Activated CD4-positive, alpha-beta T cell treated with anti-CD3 and anti-CD28 coated beads, Interleukin-2, amount 10 ng/mL, durations not matched to agents 24 days and 14 days (primary cell): ENCODE data around the gene GGN. TPM values are rescaled to one million over a fixed set of nuclear protein-coding genes. Genes with fewer than 3 reads are reported as not detected.
"Not testable (repeated sequence)": the region's sequence is repeated elsewhere in the genome, so short reads cannot be mapped to it uniquely, and the experiment has no call there.

Source experiments
- DNase-seq: peaks from one replicate; pipeline ENCODE4 v3.0.0; 2022
- H3K27ac Mint-ChIP-seq: one replicate; pipeline ENCODE4 v1.8.0; 2022; ENCODE audit warnings: mild to moderate bottlenecking, mixed read lengths
- H3K27me3 Mint-ChIP-seq: one replicate; pipeline ENCODE4 v1.8.0; 2022; ENCODE audit warnings: mixed read lengths
- H3K36me3 Mint-ChIP-seq: one replicate; pipeline ENCODE4 v1.8.0; 2022; ENCODE audit warnings: low read depth, mild to moderate bottlenecking, mixed read lengths
- H3K4me1 Mint-ChIP-seq: one replicate; pipeline ENCODE4 v1.8.0; 2021; ENCODE audit warnings: mixed read lengths
- H3K4me3 Mint-ChIP-seq: one replicate; pipeline ENCODE4 v1.8.0; 2022; ENCODE audit warnings: mild to moderate bottlenecking, moderate library complexity, mixed read lengths
- H3K9me3 Mint-ChIP-seq: one replicate; pipeline ENCODE4 v1.8.0; 2021; ENCODE audit warnings: mixed read lengths
- intact Hi-C: fragments of 100-400 bp; cut with micrococcal nuclease; formaldehyde crosslinking; loops from one replicate; pipeline ENCODE4 v1.15.1; 2023
- total RNA-seq: library from RNA; stranded (reverse); gene quantifications from 2 replicates; pipeline ENCODE4 v1.2.3, GENCODE V29; 2022

The GGN gene, protein sequence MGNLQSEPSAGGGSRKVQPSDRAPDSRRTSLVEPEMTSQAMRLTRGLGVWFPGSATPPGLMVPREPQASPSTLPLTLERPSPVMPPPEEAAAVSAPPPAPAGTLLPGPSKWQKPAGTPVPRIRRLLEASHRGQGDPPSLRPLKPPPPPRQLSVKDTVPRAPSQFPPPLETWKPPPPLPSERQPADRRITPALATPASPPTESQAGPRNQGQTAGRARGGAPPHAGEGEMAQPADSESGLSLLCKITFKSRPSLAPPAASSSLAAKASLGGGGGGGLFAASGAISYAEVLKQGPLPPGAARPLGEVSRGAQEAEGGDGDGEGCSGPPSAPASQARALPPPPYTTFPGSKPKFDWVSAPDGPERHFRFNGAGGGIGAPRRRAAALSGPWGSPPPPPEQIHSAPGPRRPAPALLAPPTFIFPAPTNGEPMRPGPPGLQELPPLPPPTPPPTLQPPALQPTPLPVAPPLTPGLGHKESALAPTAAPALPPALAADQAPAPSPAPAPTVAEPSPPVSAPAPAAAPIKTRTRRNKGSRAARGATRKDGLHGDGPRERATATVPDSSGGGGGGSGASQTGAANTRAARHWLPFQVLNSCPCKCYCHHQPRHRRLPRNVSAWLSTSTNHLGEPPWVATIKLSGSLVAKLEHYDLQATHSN
- 0.47 and 1.0 TPM in 2 replicates for total RNA-seq

- H3K36me3 Mint-ChIP-seq = peaks cover 23% of the 10 kb centered on the region
- H3K9me3 Mint-ChIP-seq = no peaks in the 10 kb centered on the region
- peak; percentile 94 for DNase-seq
- intact Hi-C loops = loop anchor here (1.0 kb wide), 2 partner anchors 13 to 51 kb away; partner anchors contain the start of gene PSMD8
- peaks cover 23% of the 10 kb centered on the region for H3K27me3 Mint-ChIP-seq
- H3K27ac Mint-ChIP-seq = peak within 1 kb of the TSS; percentile 72
- H3K4me3 Mint-ChIP-seq = peak within 1 kb of the TSS; percentile 90
- H3K4me1 Mint-ChIP-seq = peaks cover 17% of the 10 kb centered on the region
These were observed at the start of gene GGN for GRCh38 chr19:38387550-38388348. Gene GGN, minus strand, starts transcription at chr19:38388034. Its CDS starts 773 bp downstream, at chr19:38387261.

- Mint-ChIP-seq H3K4me3 (no peak overlapping the region), H3K4me1 (peaks cover 12% of the 10 kb centered on the region), H3K27me3 (peaks cover 13% of the 10 kb centered on the region), H3K36me3 (no peaks in the 10 kb centered on the region), H3K27ac (no peak overlapping the region), H3K9me3 (no peaks in the 10 kb centered on the region)
- intact Hi-C loops = no loop called here
- no peak for DNase-seq
These were observed 49.5 kb upstream of the GGN start for GRCh38 chr19:38437295-38437694.

DNA sequence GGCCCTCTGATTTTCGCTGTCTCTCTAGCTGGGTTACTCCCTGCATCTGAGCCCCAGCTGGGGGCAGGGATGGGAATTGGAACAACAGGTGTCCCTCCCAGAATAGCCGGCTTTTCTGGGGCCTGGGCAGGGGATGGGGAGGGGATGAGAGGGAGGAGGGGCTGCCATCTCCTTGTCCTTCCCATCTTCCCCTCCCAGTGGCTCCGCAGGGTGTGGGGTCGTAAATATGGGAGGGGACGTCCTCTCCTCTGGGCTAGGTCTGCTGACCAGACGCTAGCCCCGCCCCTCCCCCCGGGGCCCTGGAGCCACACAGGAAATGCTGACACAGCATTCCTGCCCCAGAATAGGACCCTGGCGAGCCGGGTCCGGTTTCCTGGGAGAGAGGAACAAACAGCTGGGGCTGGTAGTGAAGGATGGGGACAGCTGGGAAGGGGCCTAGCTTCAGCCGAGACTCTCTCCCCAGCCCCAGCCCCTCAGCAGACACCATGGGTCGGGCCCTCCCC lies 46.8 kb upstream of the GGN start:
- Mint-ChIP-seq H3K36me3 (no peaks in the 10 kb centered on the region), H3K27me3 (peaks cover 15% of the 10 kb centered on the region), H3K9me3 (no peaks in the 10 kb centered on the region), H3K4me3 (peak overlapping the region; percentile 53), H3K4me1 (peaks cover 13% of the 10 kb centered on the region), H3K27ac (peak overlapping the region; percentile 74)
- DNase-seq = no peak
- intact Hi-C loops = no loop called here

GRCh38 chr19:38433268-38433733 lies 45.5 kb upstream of the GGN start, which contains the start of gene RYR1:
Gene RYR1, plus strand, starts transcription at chr19:38433691. Its CDS starts 139 bp downstream, at chr19:38433830.
- H3K27ac Mint-ChIP-seq = peak within 1 kb of the TSS; percentile 74
- intact Hi-C loops = no loop called here
- H3K4me1 Mint-ChIP-seq = peaks cover 21% of the 10 kb centered on the region
- peak within 1 kb of the TSS; percentile 53 for H3K4me3 Mint-ChIP-seq
- no peaks in the 10 kb centered on the region for H3K9me3 Mint-ChIP-seq
- peak; percentile 87 for DNase-seq
- peaks cover 15% of the 10 kb centered on the region for H3K27me3 Mint-ChIP-seq
- H3K36me3 Mint-ChIP-seq = no peaks in the 10 kb centered on the region

DNA sequence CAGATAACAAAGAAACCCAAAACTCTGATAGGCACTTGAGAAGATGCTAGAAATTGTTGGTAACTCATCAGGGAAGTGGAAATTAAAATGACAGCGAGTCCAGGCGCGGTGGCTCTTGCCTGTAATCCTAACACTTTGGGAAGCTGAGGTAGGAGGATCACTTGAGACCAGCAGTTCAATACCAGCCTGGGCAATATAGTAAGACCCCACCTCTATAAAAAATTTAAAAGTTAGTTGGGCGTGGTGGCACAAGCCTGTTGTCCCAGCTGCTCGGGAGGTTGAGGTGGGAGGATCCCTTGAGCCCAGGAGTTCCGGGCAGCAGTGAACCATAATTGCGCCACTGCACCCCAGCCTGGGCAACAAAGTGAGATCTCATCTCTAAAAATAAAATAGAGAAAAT lies 43.1 kb upstream of the GGN start:
- Mint-ChIP-seq H3K27me3 (peaks cover 12% of the 10 kb centered on the region), H3K4me1 (peaks cover 34% of the 10 kb centered on the region), H3K4me3 (no peak overlapping the region), H3K36me3 (no peaks in the 10 kb centered on the region), H3K27ac (peak overlapping the region; percentile 53), H3K9me3 (no peaks in the 10 kb centered on the region)
- intact Hi-C loops = no loop called here
- no peak for DNase-seq

GRCh38 chr19:38429811-38430156 lies 42.0 kb upstream of the GGN start:
- Mint-ChIP-seq H3K4me3 (peak overlapping the region; percentile 59), H3K4me1 (peaks cover 36% of the 10 kb centered on the region), H3K27ac (peak overlapping the region; percentile 94)

DNA sequence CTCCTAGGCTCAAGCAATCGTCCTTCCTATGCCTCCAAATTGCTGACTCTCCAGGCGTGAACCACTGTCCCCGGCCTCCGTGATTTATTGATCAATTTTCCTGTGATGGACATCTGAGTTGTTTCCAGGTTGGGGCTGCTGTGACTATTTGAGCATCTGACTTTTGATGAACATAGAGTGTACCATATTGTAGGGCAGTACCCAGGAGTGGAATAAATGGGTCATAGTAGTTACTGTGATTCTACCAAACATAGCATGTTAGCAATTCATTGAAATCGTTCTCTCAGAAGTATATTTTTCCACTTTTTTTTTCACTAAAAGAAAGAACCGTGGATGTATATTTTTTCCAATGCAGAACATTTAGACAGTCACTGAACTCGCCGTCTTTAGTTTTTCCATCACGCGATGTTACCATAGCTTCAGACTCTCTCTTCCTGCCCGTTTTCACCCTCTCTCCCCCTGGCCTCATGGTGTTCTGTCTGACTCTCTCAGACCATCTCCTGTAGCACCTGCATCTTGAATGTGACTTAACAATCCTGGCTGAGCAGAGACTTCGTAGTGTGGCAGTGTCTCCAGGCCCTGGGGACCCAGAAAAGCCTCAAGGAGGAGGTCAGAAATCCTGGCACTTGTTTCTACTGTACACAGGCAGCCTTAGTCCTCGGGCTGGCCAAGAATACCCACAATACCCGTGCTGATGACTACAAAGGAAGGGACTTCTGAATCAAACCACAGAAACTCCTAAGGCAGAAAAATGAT lies 41.4 kb upstream of the GGN start:
- intact Hi-C loops = no loop called here
- Mint-ChIP-seq H3K36me3 (no peaks in the 10 kb centered on the region), H3K27ac (peak overlapping the region; percentile 94), H3K4me1 (peaks cover 34% of the 10 kb centered on the region), H3K9me3 (no peaks in the 10 kb centered on the region), H3K4me3 (peak overlapping the region; percentile 59), H3K27me3 (peaks cover 9% of the 10 kb centered on the region)
- DNase-seq = peak; percentile 67

More at GRCh38 chr19:38429811-38430156, 42.0 kb upstream of the GGN start:
- peaks cover 12% of the 10 kb centered on the region for H3K27me3 Mint-ChIP-seq
- H3K36me3 Mint-ChIP-seq = no peaks in the 10 kb centered on the region
- DNase-seq = no peak
- intact Hi-C loops = no loop called here
- H3K9me3 Mint-ChIP-seq = no peaks in the 10 kb centered on the region

DNA sequence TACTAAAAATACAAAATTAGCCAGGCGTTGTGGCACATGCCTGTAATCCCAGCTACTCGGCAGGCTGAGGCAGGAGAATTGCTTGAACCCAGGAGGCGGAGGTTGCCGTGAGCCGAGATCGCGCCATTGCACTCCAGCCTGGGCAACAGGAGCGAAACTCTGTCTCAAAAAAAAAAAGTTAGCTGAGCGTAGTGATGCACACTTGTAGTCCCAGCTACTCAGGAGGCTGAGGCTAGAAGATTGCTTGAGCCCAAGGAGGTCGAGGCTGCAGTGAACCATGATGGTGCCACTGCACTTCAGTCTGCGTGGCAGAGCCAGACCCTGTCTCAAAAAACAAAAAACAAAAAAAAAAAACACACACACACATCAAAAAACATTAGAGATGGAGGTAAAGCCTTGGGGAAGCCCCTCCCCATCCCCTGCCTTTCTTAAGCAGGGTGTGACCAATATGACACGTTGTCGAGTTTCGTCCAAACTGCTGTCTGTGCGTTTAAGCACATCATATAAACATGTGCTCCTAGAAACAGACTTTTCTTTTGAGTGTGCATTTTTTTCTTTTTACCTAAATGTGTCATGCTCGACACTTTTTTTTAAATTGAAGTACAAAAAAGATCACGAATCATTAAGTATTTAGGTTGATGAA lies 39.3 kb upstream of the GGN start:
- not testable (repeated sequence) for H3K36me3 Mint-ChIP-seq, H3K9me3 Mint-ChIP-seq, H3K27me3 Mint-ChIP-seq
- intact Hi-C loops = loop anchor here (2.0 kb wide), 1 partner anchor 24 kb away; the partner anchor contains the start of gene FAM98C
- Mint-ChIP-seq H3K4me1 (peaks cover 27% of the 10 kb centered on the region), H3K27ac (peak overlapping the region; percentile 83), H3K4me3 (peak overlapping the region; percentile 21)
- DNase-seq = peak; percentile 76

DNA sequence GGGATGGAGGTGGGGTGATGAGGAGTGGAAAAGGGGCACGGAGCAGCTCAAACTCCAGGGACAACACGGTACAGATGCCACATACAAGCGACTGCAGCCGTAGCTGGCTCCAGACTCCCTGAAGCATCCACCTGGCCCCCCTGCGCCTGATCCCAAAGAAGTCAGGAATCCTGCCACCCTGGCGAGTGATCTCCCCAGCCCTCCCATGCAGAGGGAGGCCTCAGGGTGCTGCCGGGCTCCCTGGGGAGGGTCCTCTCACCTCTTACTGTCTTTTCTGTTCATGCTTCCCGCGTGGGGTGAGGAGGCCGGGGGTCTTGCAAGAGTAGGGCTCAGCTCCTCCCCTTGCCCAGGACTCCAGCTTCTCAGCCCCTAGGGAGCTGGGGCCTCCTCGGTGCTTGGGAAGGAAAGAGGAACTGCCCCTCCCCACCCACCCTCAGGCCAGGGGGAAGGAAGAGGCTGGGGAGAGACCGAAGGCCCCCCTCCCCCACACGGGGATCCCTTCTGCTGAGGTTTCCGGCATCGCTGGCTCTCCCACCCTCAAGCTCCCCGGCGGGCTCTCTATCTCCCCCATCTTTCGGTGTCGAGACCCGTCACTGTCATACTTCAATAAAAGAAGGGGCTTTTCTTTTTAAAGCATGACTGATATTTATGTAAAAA lies 38.1 kb upstream of the GGN start, which contains the start of gene RASGRP4:
Gene RASGRP4 (minus strand): TSS at position 410 of the 657 bp plus-strand sequence. CDS start 128 bp downstream, at position 282.
- H3K4me1 Mint-ChIP-seq = peaks cover 27% of the 10 kb centered on the region
- H3K4me3 Mint-ChIP-seq = peak within 1 kb of the TSS; percentile 52
- H3K27ac Mint-ChIP-seq = peak within 1 kb of the TSS; percentile 86
- H3K36me3 Mint-ChIP-seq = no peaks in the 10 kb centered on the region
- DNase-seq = peak; percentile 75
- H3K9me3 Mint-ChIP-seq = no peaks in the 10 kb centered on the region
- intact Hi-C loops = loop anchor here (2.0 kb wide), 1 partner anchor 23 kb away; the partner anchor contains the start of gene FAM98C
- peaks cover 2% of the 10 kb centered on the region for H3K27me3 Mint-ChIP-seq

GRCh38 chr19:38425222-38425809 lies 37.5 kb upstream of the GGN start:
- intact Hi-C loops = no loop called here
- H3K36me3 Mint-ChIP-seq = no peaks in the 10 kb centered on the region
- no peak for DNase-seq
- H3K27me3 Mint-ChIP-seq = no peaks in the 10 kb centered on the region
- H3K9me3 Mint-ChIP-seq = no peaks in the 10 kb centered on the region
- H3K27ac Mint-ChIP-seq = peak overlapping the region; percentile 84
- peak overlapping the region; percentile 40 for H3K4me3 Mint-ChIP-seq
- H3K4me1 Mint-ChIP-seq = peaks cover 25% of the 10 kb centered on the region

- Mint-ChIP-seq H3K36me3 (no peaks in the 10 kb centered on the region), H3K4me3 (no peak overlapping the region), H3K9me3 (no peaks in the 10 kb centered on the region), H3K4me1 (peaks cover 20% of the 10 kb centered on the region), H3K27ac (no peak overlapping the region), H3K27me3 (no peaks in the 10 kb centered on the region)
- intact Hi-C loops = no loop called here
- no peak for DNase-seq
These were observed 36.4 kb upstream of the GGN start for GRCh38 chr19:38424272-38424671.

- intact Hi-C loops = no loop called here
- Mint-ChIP-seq H3K4me3 (no peak overlapping the region), H3K36me3 (no peaks in the 10 kb centered on the region)
These were observed 34.6 kb upstream of the GGN start for GRCh38 chr19:38422438-38422837.

More at GRCh38 chr19:38422438-38422837, 34.6 kb upstream of the GGN start:
- Mint-ChIP-seq H3K9me3 (no peaks in the 10 kb centered on the region), H3K27me3 (no peaks in the 10 kb centered on the region), H3K27ac (no peak overlapping the region), H3K4me1 (peaks cover 20% of the 10 kb centered on the region)
- no peak for DNase-seq
